Right lung (tissue), 10 donors: Measurements from ENCODE around the gene JUN. TPM values are rescaled to one million over a fixed set of nuclear protein-coding genes. Genes with fewer than 3 reads are reported as not detected.

Experiments
- DNase-seq, 2 donors: peaks; one replicate each; pipeline ENCODE4 v3.0.0-alpha.2; 2013
- long read RNA-seq, 8 donors: transcript quantifications; one replicate each; lab custom pipeline, GENCODE V29; 2026
- polyA plus RNA-seq, 5 donors: library from polyadenylated mRNA; unstranded; fragments of 120-200 nt; gene quantifications; one replicate each; pipeline versions ENCODE4 v1.2.1 to v1.2.3, GENCODE V29; 2013; ENCODE audit warnings: inconsistent platforms in 1 of 5, low replicate concordance in 1 of 5; ENCODE audit not compliant: insufficient read length in 5 of 5, insufficient read depth in 1 of 5

Gene JUN
- polyA plus RNA-seq: 100 to 1,000 TPM in 4 of 5 donors, 10 to 100 TPM in 1; 92.3 to 296 (median 227) TPM
- long read RNA-seq, donor 1, transcript JUN-201 (1 exons, 3,540 nt): major isoform, 1,258 of 1,258 reads
- long read RNA-seq, donor 1, partial matches to known transcripts: 0 of 1,258 reads
- long read RNA-seq, donor 1, other reads (novel, unspliced or antisense): 0 of 1,258 reads
- long read RNA-seq, donor 2, transcript JUN-201 (1 exons, 3,540 nt): major isoform, 592 of 592 reads
- long read RNA-seq, donor 2, partial matches to known transcripts: 0 of 592 reads
- long read RNA-seq, donor 2, other reads (novel, unspliced or antisense): 0 of 592 reads
- long read RNA-seq, donor 3, transcript JUN-201 (1 exons, 3,540 nt): major isoform, 400 of 400 reads
- long read RNA-seq, donor 3, partial matches to known transcripts: 0 of 400 reads
- long read RNA-seq, donor 3, other reads (novel, unspliced or antisense): 0 of 400 reads
- long read RNA-seq, donor 4, transcript JUN-201 (1 exons, 3,540 nt): major isoform, 264 of 264 reads
- long read RNA-seq, donor 4, partial matches to known transcripts: 0 of 264 reads
- long read RNA-seq, donor 4, other reads (novel, unspliced or antisense): 0 of 264 reads
- long read RNA-seq, donor 5, transcript JUN-201 (1 exons, 3,540 nt): major isoform, 698 of 698 reads
- long read RNA-seq, donor 5, partial matches to known transcripts: 0 of 698 reads
- long read RNA-seq, donor 5, other reads (novel, unspliced or antisense): 0 of 698 reads
- long read RNA-seq, donor 6, transcript JUN-201 (1 exons, 3,540 nt): major isoform, 815 of 821 reads
- long read RNA-seq, donor 6, partial matches to known transcripts: 6 of 821 reads
- long read RNA-seq, donor 6, other reads (novel, unspliced or antisense): 0 of 821 reads
- long read RNA-seq, donor 7, transcript JUN-201 (1 exons, 3,540 nt): major isoform, 504 of 504 reads
- long read RNA-seq, donor 7, partial matches to known transcripts: 0 of 504 reads
- long read RNA-seq, donor 7, other reads (novel, unspliced or antisense): 0 of 504 reads
- long read RNA-seq, donor 8, transcript JUN-201 (1 exons, 3,540 nt): major isoform, 312 of 312 reads
- long read RNA-seq, donor 8, partial matches to known transcripts: 0 of 312 reads
- long read RNA-seq, donor 8, other reads (novel, unspliced or antisense): 0 of 312 reads

GRCh38 chr1:58783993-58784757 lies at the start of gene JUN:
Gene JUN (minus strand): TSS chr1:58784047. CDS start chr1:58783070, 977 bp downstream.
- peak; percentile 100 for DNase-seq

- no peak for DNase-seq
Observed at GRCh38 chr1:58833166-58833565, 49.3 kb upstream of the JUN start.

- DNase-seq: no peak
Observed at GRCh38 chr1:58830291-58830690, 46.4 kb upstream of the JUN start.

- no peak for DNase-seq
Observed at GRCh38 chr1:58829866-58830265, 46.0 kb upstream of the JUN start.

- no peak for DNase-seq
Observed at GRCh38 chr1:58827298-58827697, 43.5 kb upstream of the JUN start.

GRCh38 chr1:58824753-58825389 lies 41.0 kb upstream of the JUN start:
- DNase-seq: no peak

GRCh38 chr1:58823481-58824010 lies 39.7 kb upstream of the JUN start:
- DNase-seq: no peak

GRCh38 chr1:58821309-58821708 lies 37.5 kb upstream of the JUN start:
- DNase-seq: no peak

GRCh38 chr1:58818976-58819375 lies 35.1 kb upstream of the JUN start:
- DNase-seq: no peak

GRCh38 chr1:58818075-58818474 lies 34.2 kb upstream of the JUN start:
- DNase-seq: no peak

- DNase-seq: no peak
Observed at GRCh38 chr1:58816747-58817221, 32.9 kb upstream of the JUN start.

GRCh38 chr1:58816072-58816746 lies 32.4 kb upstream of the JUN start:
- DNase-seq: peak; percentile 88 to 89

GRCh38 chr1:58815686-58816071 lies 31.8 kb upstream of the JUN start:
- DNase-seq: no peak

- peak; percentile 56 to 68 for DNase-seq
Observed at GRCh38 chr1:58815069-58815685, 31.3 kb upstream of the JUN start.

- DNase-seq: peak in 1 of 2 donors; percentile 56
Observed at GRCh38 chr1:58814251-58815068, 30.6 kb upstream of the JUN start.

GRCh38 chr1:58813801-58814200 lies 30.0 kb upstream of the JUN start:
- DNase-seq: no peak

- no peak for DNase-seq
Observed at GRCh38 chr1:58813361-58813760, 29.5 kb upstream of the JUN start.

GRCh38 chr1:58812926-58813325 lies 29.1 kb upstream of the JUN start:
- no peak for DNase-seq
